SK-N-SH (cell line): ENCODE results near the gene HSD17B12. TPM values are rescaled to one million over a fixed set of nuclear protein-coding genes. Genes with fewer than 3 reads are reported as not detected.
A peak's percentile ranks its signal among the peaks of the same experiment; 100 is the strongest.

Source experiments
- CTCF ChIA-PET: fragments of 300-600, 350-600 bp; formaldehyde crosslinking; extraction: SDS; loops from one replicate; lab custom pipeline; 2021; lab: Yijun Ruan, JAX
- POLR2A ChIA-PET: fragments of 350-600 bp; sonication (Branson Sonifier 250); formaldehyde crosslinking; extraction: SDS; loops from one replicate; lab custom pipeline; 2020; ENCODE audit warnings: antibody characterized with exemption, inconsistent platforms; lab: Yijun Ruan, JAX
- DNase-seq: peaks from one replicate; pipeline ENCODE4 v3.0.0; 2012
- H2AFZ ChIP-seq: fragments of 200-600 bp; sonication (generic); 2 replicates; pipeline ENCODE4 v1.8.1; 2016; ENCODE audit warnings: antibody characterized with exemption, mild to moderate bottlenecking, low read depth
- H3F3A ChIP-seq: fragments of 200-600 bp; sonication (generic); replicated peaks from 2 replicates; pipeline ENCODE3; 2016; ENCODE audit warnings: antibody characterized with exemption, mild to moderate bottlenecking; ENCODE audit not compliant: insufficient read depth
- H3K27ac ChIP-seq, 2 experiments: fragments of 200-500 bp in 1 of 2; fragments of 200-600 bp in 1 of 2; sonication (Bioruptor generic) in 1 of 2; sonication (generic), shearing (Covaris generic) in 1 of 2; 2 replicates each; pipeline versions ENCODE4 v1.5.1 to v1.6.1; 2014 to 2016; ENCODE audit warnings: low read depth in 2 of 2, inconsistent platforms in 1 of 2, low read length in 1 of 2, mild to moderate bottlenecking in 1 of 2, mixed read lengths in 1 of 2
- H3K27me3 ChIP-seq: fragments of 200-600 bp; sonication (generic), shearing (Covaris generic); 2 replicates; pipeline ENCODE4 v1.6.1; 2016; ENCODE audit warnings: mixed run types; ENCODE audit not compliant: insufficient read depth
- H3K36me3 ChIP-seq, 2 experiments: fragments of 200-500 bp in 1 of 2; fragments of 200-600 bp in 1 of 2; sonication (Bioruptor generic) in 1 of 2; sonication (generic) in 1 of 2; replicated peaks in 1 of 2; 2 replicates each; pipeline versions ENCODE3 to v1.5.1; 2014 to 2016; ENCODE audit warnings: low read length in 1 of 2, mild to moderate bottlenecking in 1 of 2; ENCODE audit not compliant: insufficient read depth in 2 of 2, control insufficient read depth in 1 of 2
- H3K4me1 ChIP-seq, 2 experiments: fragments of 200-500 bp in 1 of 2; fragments of 200-600 bp in 1 of 2; sonication (Bioruptor generic) in 1 of 2; sonication (generic), shearing (Covaris generic) in 1 of 2; 2 replicates each; pipeline versions ENCODE4 v1.5.1 to v1.6.1; 2014 to 2016; ENCODE audit warnings: low read depth in 1 of 2, low read length in 1 of 2, mixed run types in 1 of 2; ENCODE audit not compliant: insufficient read depth in 2 of 2, control insufficient read depth in 1 of 2
- H3K4me2 ChIP-seq: fragments of 200-600 bp; sonication (generic), shearing (Covaris generic); 2 replicates; pipeline ENCODE4 v1.6.1; 2017; ENCODE audit warnings: mixed run types
- H3K4me3 ChIP-seq, 2 experiments: fragments of 200-500 bp in 1 of 2; fragments of 200-600 bp in 1 of 2; sonication (Bioruptor generic) in 1 of 2; sonication (generic), shearing (Covaris generic) in 1 of 2; 2 replicates each; pipeline versions ENCODE4 v1.5.1 to v1.8.1; 2014 to 2016; ENCODE audit warnings: low read depth in 2 of 2, inconsistent platforms in 1 of 2, low read length in 1 of 2, mild to moderate bottlenecking in 1 of 2, mixed read lengths in 1 of 2, moderate library complexity in 1 of 2
- H3K79me2 ChIP-seq: fragments of 200-600 bp; sonication (generic); 2 replicates; pipeline ENCODE4 v1.8.1; 2017; ENCODE audit warnings: mild to moderate bottlenecking; ENCODE audit not compliant: insufficient read depth
- H3K9ac ChIP-seq: fragments of 200-600 bp; sonication (generic); 2 replicates; pipeline ENCODE4 v1.6.1; 2017; ENCODE audit warnings: mixed run types
- H3K9me2 ChIP-seq: fragments of 200-600 bp; sonication (generic); 2 replicates; pipeline ENCODE4 v1.6.1; 2017; ENCODE audit warnings: mixed run types
- H3K9me3 ChIP-seq: fragments of 200-600 bp; sonication (generic); 2 replicates; pipeline ENCODE4 v1.6.1; 2017; ENCODE audit warnings: mixed run types, mild to moderate bottlenecking, moderate library complexity
- H4K20me1 ChIP-seq: fragments of 200-600 bp; sonication (generic); 2 replicates; pipeline ENCODE4 v1.6.1; 2017; ENCODE audit warnings: mild to moderate bottlenecking, mixed run types; ENCODE audit not compliant: insufficient read depth
- EP300 ChIP-seq, 2 experiments: IDR thresholded peaks; 2 replicates each; pipeline versions ENCODE4 v1.4.0 to v1.6.1; 2012; ENCODE audit warnings: borderline replicate concordance in 1 of 2, low read depth in 1 of 2, low read length in 1 of 2
- FOSL2 ChIP-seq: IDR thresholded peaks from 2 replicates; pipeline ENCODE4 v1.4.0; 2012; ENCODE audit warnings: low read depth, mild to moderate bottlenecking, moderate library complexity, borderline replicate concordance
- FOXJ3 ChIP-seq: sonication (generic); formaldehyde crosslinking; IDR thresholded peaks from 2 replicates; pipeline ENCODE4 v1.5.1; 2020; ENCODE audit warnings: mild to moderate bottlenecking, missing genetic modification reagents
- GATA2 ChIP-seq: sonication (generic); formaldehyde crosslinking; IDR thresholded peaks from 2 replicates; pipeline ENCODE4 v1.5.0; 2020; ENCODE audit warnings: mild to moderate bottlenecking, missing genetic modification reagents
- MEF2A ChIP-seq: IDR thresholded peaks from 2 replicates; pipeline ENCODE4 v1.4.0; 2012; ENCODE audit warnings: low read depth, borderline replicate concordance
- NRF1 ChIP-seq: IDR thresholded peaks from 2 replicates; pipeline ENCODE4 v1.6.1; 2012; ENCODE audit warnings: low read depth, mild to moderate bottlenecking, low read length
- POLR2AphosphoS5 ChIP-seq: IDR thresholded peaks from 2 replicates; pipeline ENCODE4 v1.6.1; 2012; ENCODE audit warnings: low read depth, low read length
- RCOR1 ChIP-seq: fragments of 150-350 bp; IDR thresholded peaks from 2 replicates; pipeline ENCODE4 v1.6.1; 2017; ENCODE audit warnings: antibody characterized with exemption, low read length
- RXRA ChIP-seq: IDR thresholded peaks from 2 replicates; pipeline ENCODE4 v1.4.0; 2012; ENCODE audit warnings: low read depth, mild to moderate bottlenecking, borderline replicate concordance
- SIN3A ChIP-seq: IDR thresholded peaks from 2 replicates; pipeline ENCODE4 v1.6.1; 2012; ENCODE audit warnings: low read depth, mild to moderate bottlenecking, low read length, moderate library complexity, borderline replicate concordance
- TCF12 ChIP-seq: IDR thresholded peaks from 2 replicates; pipeline ENCODE4 v1.4.0; 2012
- WGBS: methylation state at CpG from one replicate; pipeline ENCODE4 v1.1.6; 2017; ENCODE audit warnings: low lambda C conversion rate; 5-methylcytosine and 5-hydroxymethylcytosine counted together
- polyA plus RNA-seq, 3 experiments: library from polyadenylated mRNA; depleted of rRNA; stranded (reverse); fragments of >200 nt; gene quantifications; 2 replicates each; pipeline ENCODE4 v1.2.3, GENCODE V29; 2012
- TF ChIP-seq, protein P1 (sequence below): fragments of 200-600 bp; sonication (generic); IDR thresholded peaks from 2 replicates; pipeline ENCODE4 v1.6.1; 2017; ENCODE audit warnings: antibody characterized with exemption, mild to moderate bottlenecking, moderate library complexity
- TF ChIP-seq, protein P2 (sequence below): fragments of 150-350 bp; IDR thresholded peaks from 2 replicates; pipeline ENCODE4 v1.6.1; 2016; ENCODE audit warnings: mild to moderate bottlenecking, low read depth, low read length
- TF ChIP-seq, protein P3 (sequence below): IDR thresholded peaks from 2 replicates; pipeline ENCODE4; 2012

Gene HSD17B12
- polyA plus RNA-seq, 1 of the 3 experiments (the other 2 are of a cell fraction): 19.7 TPM

DNA sequence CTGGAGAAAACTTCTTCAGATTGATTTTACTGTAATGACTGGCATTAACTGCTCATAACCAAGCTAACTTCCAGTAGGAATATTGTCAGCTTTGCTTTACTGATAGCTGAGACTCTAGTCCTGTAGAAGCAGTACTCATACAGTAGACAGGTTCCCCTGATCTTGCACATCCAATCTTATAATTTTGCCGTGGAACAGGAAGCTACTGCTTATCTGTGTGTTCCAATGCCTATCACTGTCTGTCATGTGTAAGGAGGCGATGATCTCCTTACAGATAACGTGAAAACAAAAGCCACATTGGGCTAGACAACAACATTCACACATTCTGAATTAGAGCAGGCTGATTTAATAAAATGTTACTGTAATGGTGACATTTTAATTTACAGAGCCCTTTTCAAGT, 13.2 kb downstream of the HSD17B12 start:
- Histone ChIP-seq H3K9me3 (no peaks in the 10 kb centered on the region), H3K4me2 (no peak overlapping the region), H3K4me1 (peaks cover 0 to 12% of the 10 kb centered on the region in 2 experiments; a peak in 2 of 4 replicates), H3F3A (no peaks in the 10 kb centered on the region), H3K9ac (no peak overlapping the region), H2AFZ (no peak overlapping the region), H3K79me2 (peaks cover 17% of the 10 kb centered on the region), H3K36me3 (no peaks in the 10 kb centered on the region), H4K20me1 (no peaks in the 10 kb centered on the region), H3K9me2 (no peaks in the 10 kb centered on the region), H3K4me3 (no peak overlapping the region), H3K27me3 (no peaks in the 10 kb centered on the region), H3K27ac (peak overlapping the region in 1 of 2 experiments; percentile 59; a peak in 2 of 4 replicates)
- TF ChIP-seq SIN3A (no peak), MEF2A (no peak), POLR2AphosphoS5 (no peak), GATA2 (peak; percentile 92), RCOR1 (peak; percentile 62; the same call in 1 of the 2 replicates), FOXJ3 (CRISPR knock-in tag) (peak; percentile 57; the same call in 1 of the 2 replicates), EP300 (IDR thresholded peaks at IDR 0.05; ENCODE audit: borderline replicate concordance in 1 of 2, low read depth in 1 of 2, low read length in 1 of 2) (peak in 1 of 2 experiments; percentile 61; a peak in 1 of 4 replicates)
- POLR2A ChIA-PET: interaction anchor here (0.6 kb wide), 1 partner anchor 13 kb away, joined by 3 read pairs; the partner anchor contains the start of gene HSD17B12
- CTCF ChIA-PET: interaction anchor here (1.0 kb wide), 1 partner anchor 137 kb away, joined by 3 read pairs; no protein-coding TSS in a partner anchor
- DNase-seq: no peak
- 44% methylated on average over 3 of the region's 3 CpGs for WGBS

DNA sequence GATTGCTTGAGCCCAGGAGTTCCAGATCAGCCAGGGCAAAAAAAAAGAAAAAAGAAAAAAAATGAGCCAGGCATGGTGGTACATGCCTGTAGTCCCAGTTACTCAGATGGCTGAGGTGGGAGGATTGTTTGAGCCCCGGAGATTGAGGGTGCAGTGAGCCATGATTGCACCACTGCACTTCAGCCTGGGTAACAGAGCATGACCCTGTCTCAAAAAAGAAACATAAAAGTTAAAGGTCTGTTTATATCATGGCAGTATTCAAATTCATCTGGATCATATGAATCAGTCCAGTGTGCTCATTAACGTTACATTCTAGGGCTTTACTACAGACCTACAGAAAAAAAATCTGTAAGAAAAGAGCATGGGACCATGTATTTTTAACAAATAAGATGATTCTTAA, 13.9 kb downstream of the HSD17B12 start:
- no peak overlapping the region for H3K27ac ChIP-seq
- peaks cover 12% of the 10 kb centered on the region for H3K79me2 ChIP-seq

More for the DNA sequence above, 13.9 kb downstream of the HSD17B12 start:
- TF ChIP-seq, protein P1, sequence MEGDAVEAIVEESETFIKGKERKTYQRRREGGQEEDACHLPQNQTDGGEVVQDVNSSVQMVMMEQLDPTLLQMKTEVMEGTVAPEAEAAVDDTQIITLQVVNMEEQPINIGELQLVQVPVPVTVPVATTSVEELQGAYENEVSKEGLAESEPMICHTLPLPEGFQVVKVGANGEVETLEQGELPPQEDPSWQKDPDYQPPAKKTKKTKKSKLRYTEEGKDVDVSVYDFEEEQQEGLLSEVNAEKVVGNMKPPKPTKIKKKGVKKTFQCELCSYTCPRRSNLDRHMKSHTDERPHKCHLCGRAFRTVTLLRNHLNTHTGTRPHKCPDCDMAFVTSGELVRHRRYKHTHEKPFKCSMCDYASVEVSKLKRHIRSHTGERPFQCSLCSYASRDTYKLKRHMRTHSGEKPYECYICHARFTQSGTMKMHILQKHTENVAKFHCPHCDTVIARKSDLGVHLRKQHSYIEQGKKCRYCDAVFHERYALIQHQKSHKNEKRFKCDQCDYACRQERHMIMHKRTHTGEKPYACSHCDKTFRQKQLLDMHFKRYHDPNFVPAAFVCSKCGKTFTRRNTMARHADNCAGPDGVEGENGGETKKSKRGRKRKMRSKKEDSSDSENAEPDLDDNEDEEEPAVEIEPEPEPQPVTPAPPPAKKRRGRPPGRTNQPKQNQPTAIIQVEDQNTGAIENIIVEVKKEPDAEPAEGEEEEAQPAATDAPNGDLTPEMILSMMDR: no peak
- TF ChIP-seq, protein P2, sequence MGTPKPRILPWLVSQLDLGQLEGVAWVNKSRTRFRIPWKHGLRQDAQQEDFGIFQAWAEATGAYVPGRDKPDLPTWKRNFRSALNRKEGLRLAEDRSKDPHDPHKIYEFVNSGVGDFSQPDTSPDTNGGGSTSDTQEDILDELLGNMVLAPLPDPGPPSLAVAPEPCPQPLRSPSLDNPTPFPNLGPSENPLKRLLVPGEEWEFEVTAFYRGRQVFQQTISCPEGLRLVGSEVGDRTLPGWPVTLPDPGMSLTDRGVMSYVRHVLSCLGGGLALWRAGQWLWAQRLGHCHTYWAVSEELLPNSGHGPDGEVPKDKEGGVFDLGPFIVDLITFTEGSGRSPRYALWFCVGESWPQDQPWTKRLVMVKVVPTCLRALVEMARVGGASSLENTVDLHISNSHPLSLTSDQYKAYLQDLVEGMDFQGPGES: no peak
- TF ChIP-seq FOSL2 (no peak), TCF12 (no peak), MEF2A (no peak), NRF1 (no peak), RXRA (no peak)
- TF ChIP-seq, protein P3, sequence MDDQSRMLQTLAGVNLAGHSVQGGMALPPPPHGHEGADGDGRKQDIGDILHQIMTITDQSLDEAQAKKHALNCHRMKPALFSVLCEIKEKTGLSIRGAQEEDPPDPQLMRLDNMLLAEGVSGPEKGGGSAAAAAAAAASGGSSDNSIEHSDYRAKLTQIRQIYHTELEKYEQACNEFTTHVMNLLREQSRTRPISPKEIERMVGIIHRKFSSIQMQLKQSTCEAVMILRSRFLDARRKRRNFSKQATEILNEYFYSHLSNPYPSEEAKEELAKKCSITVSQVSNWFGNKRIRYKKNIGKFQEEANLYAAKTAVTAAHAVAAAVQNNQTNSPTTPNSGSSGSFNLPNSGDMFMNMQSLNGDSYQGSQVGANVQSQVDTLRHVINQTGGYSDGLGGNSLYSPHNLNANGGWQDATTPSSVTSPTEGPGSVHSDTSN: no peak
- TF ChIP-seq, all 33 proteins: peak for 0
- Histone ChIP-seq H3F3A (no peaks in the 10 kb centered on the region), H3K9me2 (no peaks in the 10 kb centered on the region), H4K20me1 (no peaks in the 10 kb centered on the region), H2AFZ (no peak overlapping the region), H3K4me1 (peaks cover 0 to 12% of the 10 kb centered on the region in 2 experiments; a peak in 2 of 4 replicates), H3K4me2 (no peak overlapping the region), H3K27me3 (no peaks in the 10 kb centered on the region), H3K9ac (no peak overlapping the region), H3K4me3 (no peak overlapping the region), H3K9me3 (no peaks in the 10 kb centered on the region), H3K36me3 (no peaks in the 10 kb centered on the region)
- DNase-seq: no peak
- WGBS: 58% methylated on average over 2 of the region's 2 CpGs
- POLR2A ChIA-PET: no interaction called here
- CTCF ChIA-PET: no interaction called here
